RWPE1 (cell line): ENCODE measurements around the gene LHX8.

Experiments used
- CTCF ChIA-PET: fragments of 350-600 bp; sonication (Branson Sonifier 250); formaldehyde crosslinking; extraction: SDS; loops from one replicate; lab custom pipeline; 2021; lab: Yijun Ruan, JAX
- POLR2A ChIA-PET: fragments of 400-600 bp; formaldehyde crosslinking; extraction: SDS; loops from one replicate; lab custom pipeline; 2020; ENCODE audit warnings: antibody characterized with exemption; ENCODE audit not compliant: low non-redundant PET; lab: Yijun Ruan, JAX
- DNase-seq: peaks from one replicate; pipeline ENCODE4 v3.0.0; 2012; ENCODE audit warnings: low spot score
- H3K27ac ChIP-seq: fragments of 450-650 bp; 2 replicates; pipeline ENCODE4 v1.5.1; 2017
- TF ChIP-seq, protein P1 (sequence below): fragments of 450-650 bp; conservative IDR thresholded peaks from 2 replicates; pipeline ENCODE4 v1.5.1; 2017; ENCODE audit warnings: low read depth, mild to moderate bottlenecking

The LHX8 gene

DNA sequence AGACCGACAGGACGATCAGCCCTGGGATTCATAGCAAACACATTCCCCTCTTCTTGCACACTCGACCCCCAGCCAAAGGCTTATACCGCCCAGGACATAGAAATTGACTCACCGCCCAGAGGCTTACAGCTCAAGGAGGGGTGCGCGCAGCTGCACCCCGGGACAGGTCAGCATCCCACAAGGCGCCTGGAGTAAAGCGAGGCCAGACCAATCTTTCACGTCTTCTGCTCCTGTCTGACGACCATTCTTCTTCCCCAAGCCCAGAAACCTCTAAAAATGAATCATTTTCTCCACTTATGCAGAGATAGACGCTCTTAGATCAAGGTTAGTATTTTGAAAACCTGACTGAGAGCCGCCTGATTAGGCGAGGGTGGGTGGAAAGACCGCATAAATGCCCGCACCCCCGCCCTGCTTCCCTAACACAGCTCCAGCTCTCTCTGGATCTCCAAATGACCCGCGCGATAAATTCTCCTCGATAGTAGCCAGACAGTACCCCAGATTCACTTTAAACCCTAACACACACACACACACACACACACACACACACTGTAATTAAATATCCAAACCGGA lies 1.9 kb upstream of the LHX8 start:
- TF ChIP-seq, protein P1, sequence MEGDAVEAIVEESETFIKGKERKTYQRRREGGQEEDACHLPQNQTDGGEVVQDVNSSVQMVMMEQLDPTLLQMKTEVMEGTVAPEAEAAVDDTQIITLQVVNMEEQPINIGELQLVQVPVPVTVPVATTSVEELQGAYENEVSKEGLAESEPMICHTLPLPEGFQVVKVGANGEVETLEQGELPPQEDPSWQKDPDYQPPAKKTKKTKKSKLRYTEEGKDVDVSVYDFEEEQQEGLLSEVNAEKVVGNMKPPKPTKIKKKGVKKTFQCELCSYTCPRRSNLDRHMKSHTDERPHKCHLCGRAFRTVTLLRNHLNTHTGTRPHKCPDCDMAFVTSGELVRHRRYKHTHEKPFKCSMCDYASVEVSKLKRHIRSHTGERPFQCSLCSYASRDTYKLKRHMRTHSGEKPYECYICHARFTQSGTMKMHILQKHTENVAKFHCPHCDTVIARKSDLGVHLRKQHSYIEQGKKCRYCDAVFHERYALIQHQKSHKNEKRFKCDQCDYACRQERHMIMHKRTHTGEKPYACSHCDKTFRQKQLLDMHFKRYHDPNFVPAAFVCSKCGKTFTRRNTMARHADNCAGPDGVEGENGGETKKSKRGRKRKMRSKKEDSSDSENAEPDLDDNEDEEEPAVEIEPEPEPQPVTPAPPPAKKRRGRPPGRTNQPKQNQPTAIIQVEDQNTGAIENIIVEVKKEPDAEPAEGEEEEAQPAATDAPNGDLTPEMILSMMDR: no peak
- ChIA-PET CTCF (no interaction called here), POLR2A (no interaction called here)

DNA sequence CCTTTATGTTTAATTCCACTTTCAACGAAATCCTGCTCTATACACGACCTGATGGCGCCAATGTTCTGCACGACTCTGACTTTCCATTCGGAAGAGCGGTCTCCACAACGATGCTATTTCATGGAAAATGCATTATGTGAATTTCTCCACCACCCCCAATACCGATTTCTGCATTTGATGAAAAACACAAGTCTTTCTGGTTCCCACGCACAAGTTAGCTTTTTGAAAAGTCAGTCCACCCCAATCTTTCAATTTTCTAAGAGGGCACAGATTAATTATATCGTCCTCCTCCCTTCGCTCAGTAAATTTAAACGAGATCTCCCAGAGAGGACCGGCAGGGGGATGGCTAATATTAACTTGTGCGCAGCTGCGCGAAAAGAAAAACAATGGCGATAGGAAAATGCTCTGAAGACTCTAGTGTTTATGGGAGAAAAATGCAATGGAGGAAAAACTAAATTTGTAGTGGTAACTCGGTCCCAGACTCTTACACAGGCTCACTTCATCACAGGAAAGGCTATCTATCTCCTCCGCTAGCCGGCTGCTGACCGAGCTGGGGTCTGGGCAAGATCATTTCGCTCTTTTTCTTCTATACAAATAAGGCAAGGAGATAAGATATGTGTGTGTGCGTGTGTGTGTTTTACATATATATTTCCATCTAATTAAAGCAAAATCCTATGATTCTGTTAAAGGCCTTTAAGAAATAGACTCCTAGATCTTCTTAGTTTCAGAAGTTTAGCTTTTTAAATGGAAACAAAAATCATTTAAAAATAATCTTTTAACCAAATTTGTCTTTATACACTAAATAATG lies 1.2 kb upstream of the LHX8 start:
- H3K27ac ChIP-seq: no peak overlapping the region
- DNase-seq: no peak
- TF ChIP-seq, protein P1: no peak
- ChIA-PET CTCF (no interaction called here), POLR2A (no interaction called here)

More for the DNA sequence above, 1.9 kb upstream of the LHX8 start:
- no peak for DNase-seq
- H3K27ac ChIP-seq: no peak overlapping the region

DNA sequence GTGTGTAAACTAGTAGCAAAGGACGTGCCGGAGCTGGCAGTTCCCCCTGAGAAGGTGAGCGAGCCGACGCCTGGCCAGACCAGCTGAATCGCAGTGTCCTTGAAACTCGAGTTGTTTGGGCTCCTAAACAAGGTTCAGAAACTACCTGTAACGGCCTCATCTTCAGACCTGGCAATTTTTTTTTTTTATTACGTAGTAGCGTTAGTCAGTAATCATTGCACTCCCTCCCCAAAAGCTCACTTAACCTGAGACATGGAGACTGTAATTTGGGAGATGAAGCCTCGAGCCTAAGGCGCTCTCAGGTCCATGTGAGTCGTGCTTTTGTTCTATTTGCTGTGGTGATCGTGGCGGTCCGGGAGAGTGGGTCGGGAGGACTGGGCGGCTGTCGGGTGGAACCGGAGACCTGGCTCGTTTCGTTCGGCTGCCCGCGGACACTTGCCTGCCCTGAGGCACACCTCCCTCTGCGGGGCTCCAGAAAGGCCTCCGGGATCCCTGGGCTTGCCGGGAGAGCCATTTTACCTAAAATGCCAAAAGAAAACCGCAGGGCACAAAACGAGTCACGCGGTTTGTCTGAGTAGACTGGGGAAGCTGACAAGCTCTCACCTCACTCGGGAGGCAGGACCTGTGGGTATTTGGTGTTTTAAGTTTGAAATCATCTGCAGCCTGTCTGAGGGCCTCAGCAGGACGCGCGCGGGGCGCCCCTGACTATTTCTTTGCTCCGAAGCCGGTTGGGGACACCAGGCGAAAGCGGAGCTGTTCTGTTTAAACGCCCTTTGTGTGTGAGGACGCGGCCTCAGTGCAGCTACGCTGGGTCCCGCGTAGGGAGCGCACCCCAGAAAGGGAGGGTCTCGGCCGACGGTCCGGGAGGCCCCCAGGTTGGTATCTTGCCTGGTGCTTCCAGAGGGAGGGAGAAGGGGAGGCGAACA lies 722 bp downstream of the LHX8 start:
- ChIA-PET POLR2A (no interaction called here), CTCF (interaction anchor here (0.6 kb wide), 1 partner anchor 81 kb away, joined by 3 read pairs; no protein-coding TSS in a partner anchor)
- TF ChIP-seq, protein P1: no peak
- DNase-seq: no peak
- no peak overlapping the region for H3K27ac ChIP-seq

DNA sequence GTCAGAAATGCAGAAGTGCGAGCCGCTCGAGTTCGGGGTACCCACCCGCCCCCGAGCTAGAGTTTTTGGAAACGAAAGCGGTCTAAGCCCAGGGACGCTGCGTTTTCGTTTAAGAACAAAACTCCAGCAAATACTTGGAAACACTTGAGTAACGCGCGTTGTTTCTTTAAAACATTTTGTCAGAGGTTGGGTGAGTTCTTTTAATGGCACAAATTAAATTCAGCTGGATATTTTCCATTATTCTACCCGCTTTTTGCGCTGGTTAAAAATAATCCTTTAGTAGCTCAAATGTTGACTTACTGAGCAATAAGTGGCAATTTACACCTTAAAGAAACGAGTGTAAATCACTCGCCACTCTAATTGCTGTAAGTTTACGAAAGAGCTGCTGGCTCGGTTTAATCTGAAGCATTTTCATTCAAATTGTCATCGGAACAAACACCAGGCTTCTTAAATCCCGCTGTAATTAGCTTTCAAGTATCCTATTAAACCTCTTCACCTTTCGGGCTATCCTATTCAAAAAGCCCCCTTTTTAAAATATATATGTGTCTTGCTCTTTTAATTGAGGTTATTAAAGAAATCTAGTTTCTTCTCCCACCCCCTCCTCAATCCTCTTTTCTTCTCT lies 1.5 kb downstream of the LHX8 start:
- TF ChIP-seq, protein P1: no peak
- POLR2A ChIA-PET: no interaction called here
- H3K27ac ChIP-seq: no peak overlapping the region
- no peak for DNase-seq
- CTCF ChIA-PET: no interaction called here

DNA sequence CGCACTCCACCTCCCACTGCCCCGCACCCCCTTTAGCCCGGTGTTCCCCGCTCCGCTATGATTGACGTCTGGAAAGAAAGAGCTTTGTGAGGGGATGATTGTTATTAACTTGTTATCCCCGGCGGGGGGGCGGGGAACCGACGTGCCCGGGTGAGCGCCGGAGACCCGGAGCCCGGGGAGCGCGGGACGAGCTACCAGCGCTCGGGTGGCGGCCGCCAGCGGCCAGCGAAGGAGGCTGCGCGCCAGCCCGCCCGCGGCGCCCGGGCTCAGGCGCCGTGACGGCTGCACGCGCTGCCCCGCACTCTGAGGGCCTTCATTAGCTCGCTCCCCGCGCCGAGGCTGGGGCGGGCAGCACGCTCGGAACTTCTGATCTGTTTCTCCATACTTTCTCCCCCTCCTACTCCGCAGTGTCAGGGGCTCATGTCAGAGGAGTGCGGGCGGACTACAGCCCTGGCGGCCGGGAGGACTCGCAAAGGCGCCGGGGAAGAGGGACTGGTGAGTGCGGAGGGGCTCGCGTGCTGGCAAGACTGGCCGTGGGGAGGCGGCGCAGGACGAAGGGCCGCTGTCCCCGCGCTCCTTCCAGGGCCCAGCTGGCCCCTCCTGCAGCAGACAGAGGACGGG lies 2.1 kb downstream of the LHX8 start:
- POLR2A ChIA-PET: no interaction called here
- no peak for DNase-seq
- CTCF ChIA-PET: no interaction called here
- TF ChIP-seq, protein P1: no peak
- H3K27ac ChIP-seq: no peak overlapping the region
